ENCODE data around the gene UBQLN4.

DNA sequence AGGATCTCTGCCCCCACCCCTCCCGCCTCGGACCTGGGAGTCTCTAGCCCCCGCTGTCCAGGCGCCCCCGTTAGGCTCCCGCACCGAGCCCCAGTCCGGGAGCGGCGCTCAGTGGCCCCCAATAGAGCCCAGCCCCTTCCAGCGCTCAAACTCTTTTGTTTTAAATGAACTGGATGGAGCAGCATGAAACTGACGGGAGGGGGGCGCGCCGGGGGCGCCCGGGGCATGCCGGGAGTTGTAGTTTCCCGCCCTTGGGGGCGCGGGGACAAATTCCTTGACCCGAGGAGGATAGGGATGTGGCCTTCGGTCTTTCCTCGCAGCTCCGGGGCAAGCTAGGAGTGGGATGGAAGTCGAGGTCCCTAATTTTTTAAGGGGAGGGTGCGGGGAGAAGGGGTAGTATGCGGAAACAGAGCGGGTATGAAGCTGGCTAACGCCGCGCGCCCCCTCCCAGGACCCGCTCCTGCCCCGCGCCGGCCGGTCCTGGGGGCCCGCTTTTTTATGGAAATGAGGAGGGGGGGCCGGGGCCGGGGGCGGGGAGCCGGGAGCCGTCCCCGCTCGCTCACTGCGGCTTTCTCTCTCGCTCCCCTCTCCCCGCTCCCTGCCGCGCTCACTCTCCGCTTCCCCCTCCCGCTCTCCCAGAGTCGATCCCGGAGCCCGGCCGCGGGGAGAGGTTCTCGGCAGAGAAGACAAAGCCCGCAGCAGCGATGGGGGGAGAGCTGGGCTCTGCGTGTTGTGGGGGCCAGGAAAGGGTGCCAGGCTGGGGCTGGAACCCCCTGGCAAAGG lies 28.9 kb upstream of the UBQLN4 start, which contains the start of gene MEX3A:
- TF ChIP-seq, protein P1, sequence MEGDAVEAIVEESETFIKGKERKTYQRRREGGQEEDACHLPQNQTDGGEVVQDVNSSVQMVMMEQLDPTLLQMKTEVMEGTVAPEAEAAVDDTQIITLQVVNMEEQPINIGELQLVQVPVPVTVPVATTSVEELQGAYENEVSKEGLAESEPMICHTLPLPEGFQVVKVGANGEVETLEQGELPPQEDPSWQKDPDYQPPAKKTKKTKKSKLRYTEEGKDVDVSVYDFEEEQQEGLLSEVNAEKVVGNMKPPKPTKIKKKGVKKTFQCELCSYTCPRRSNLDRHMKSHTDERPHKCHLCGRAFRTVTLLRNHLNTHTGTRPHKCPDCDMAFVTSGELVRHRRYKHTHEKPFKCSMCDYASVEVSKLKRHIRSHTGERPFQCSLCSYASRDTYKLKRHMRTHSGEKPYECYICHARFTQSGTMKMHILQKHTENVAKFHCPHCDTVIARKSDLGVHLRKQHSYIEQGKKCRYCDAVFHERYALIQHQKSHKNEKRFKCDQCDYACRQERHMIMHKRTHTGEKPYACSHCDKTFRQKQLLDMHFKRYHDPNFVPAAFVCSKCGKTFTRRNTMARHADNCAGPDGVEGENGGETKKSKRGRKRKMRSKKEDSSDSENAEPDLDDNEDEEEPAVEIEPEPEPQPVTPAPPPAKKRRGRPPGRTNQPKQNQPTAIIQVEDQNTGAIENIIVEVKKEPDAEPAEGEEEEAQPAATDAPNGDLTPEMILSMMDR (conservative IDR thresholded peaks at IDR 0.05): no peak
- no peak for TF ChIP-seq EZH2 (IDR thresholded peaks at IDR 0.05; ENCODE audit: low read depth)
